ENCODE data around the gene CST11.

DNA sequence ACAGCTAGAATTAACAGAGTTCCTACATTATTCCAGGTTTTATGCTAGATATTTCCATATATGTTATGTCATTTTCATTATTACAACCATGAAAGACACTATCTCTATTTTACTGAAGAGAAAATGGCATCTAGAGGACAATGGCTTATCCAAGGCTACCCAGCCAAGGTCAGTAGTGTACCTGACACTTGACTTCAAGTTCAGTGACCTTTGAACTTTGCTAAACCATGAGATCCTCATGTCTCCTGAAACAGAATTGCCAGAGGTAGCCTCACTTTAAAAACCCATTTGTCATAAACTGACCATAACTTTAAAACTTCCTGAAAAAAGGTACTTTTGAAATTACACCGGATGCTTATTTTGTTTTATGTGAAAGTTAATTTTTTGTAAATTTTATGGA, 45.8 kb downstream of the CST11 start:
- TF ChIP-seq, protein P1, sequence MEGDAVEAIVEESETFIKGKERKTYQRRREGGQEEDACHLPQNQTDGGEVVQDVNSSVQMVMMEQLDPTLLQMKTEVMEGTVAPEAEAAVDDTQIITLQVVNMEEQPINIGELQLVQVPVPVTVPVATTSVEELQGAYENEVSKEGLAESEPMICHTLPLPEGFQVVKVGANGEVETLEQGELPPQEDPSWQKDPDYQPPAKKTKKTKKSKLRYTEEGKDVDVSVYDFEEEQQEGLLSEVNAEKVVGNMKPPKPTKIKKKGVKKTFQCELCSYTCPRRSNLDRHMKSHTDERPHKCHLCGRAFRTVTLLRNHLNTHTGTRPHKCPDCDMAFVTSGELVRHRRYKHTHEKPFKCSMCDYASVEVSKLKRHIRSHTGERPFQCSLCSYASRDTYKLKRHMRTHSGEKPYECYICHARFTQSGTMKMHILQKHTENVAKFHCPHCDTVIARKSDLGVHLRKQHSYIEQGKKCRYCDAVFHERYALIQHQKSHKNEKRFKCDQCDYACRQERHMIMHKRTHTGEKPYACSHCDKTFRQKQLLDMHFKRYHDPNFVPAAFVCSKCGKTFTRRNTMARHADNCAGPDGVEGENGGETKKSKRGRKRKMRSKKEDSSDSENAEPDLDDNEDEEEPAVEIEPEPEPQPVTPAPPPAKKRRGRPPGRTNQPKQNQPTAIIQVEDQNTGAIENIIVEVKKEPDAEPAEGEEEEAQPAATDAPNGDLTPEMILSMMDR (IDR thresholded peaks at IDR 0.05), result no peak
- no peak for TF ChIP-seq POLR2A (IDR thresholded peaks at IDR 0.05)

Data from esophagus squamous epithelium (tissue), 4 donors.